ENCODE measurements around the gene MED4. TPM values are rescaled to one million over a fixed set of nuclear protein-coding genes. Genes with fewer than 3 reads are reported as not detected.

The MED4 gene
- total and polyA plus RNA-seq, 2 experiments from 2014 or later = 31.9 to 66.1 TPM

DNA sequence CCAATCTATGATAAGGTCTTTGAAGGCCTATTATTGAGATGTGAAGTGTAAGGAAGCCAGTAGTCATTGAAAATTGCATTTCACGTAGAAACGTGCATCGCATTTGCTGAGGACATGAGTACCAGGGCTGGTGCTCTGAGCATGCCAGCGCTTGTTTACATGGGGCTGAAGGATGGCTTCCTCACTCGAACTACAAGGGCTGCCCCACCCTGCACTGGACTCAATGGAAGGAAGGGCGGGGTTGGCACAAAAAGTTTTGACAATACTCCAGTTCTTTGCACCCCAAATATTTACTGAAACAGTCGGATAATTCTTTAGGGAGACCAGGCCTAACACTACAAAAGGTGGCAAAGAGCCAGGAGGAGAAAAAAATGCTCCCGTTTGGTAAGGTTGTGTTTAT is 28.9 kb upstream of the MED4 start:
- Histone ChIP-seq H3K4me2 (ENCODE audit: unreplicated experiment) (no peak overlapping the region), H3K36me3 (ENCODE audit: low read depth) (no peaks in the 10 kb centered on the region), H3K9ac (no peak overlapping the region), H3K9me3 (ENCODE audit: low read depth) (no peaks in the 10 kb centered on the region), H3K9me2 (ENCODE audit: insufficient read depth) (no peaks in the 10 kb centered on the region), H3K27ac (no peak overlapping the region), H3K4me3 (no peak overlapping the region), H3K79me2 (ENCODE audit: insufficient read depth) (no peaks in the 10 kb centered on the region), H2AFZ (no peak overlapping the region), H3K27me3 (replicated peaks; ENCODE audit: insufficient read depth) (no peaks in the 10 kb centered on the region), H3K4me1 (ENCODE audit: insufficient read depth) (peaks cover 11% of the 10 kb centered on the region; the same call in 1 of the 2 replicates), H4K20me1 (ENCODE audit: insufficient read depth) (no peaks in the 10 kb centered on the region), H3F3A (ENCODE audit: insufficient read depth) (peaks cover 6% of the 10 kb centered on the region; the same call in 1 of the 2 replicates)
- 73 to 78% methylated on average over 8 of the region's 8 CpGs for WGBS, 2 experiments (ENCODE audit: low coverage in 1 of 2, low lambda C conversion rate in 2 of 2, missing lambda C conversion rate in 2 of 2)
- in situ Hi-C loops (cut with MboI) = loop anchor here (10.0 kb wide), 1 partner anchor 461 kb away; no protein-coding TSS in a partner anchor
- DNase-seq = no peak
- TF ChIP-seq EZH2 (IDR thresholded peaks at IDR 0.05; ENCODE audit: insufficient read depth, poor library complexity, severe bottlenecking) = no peak
- no peak for TF ChIP-seq EZH2phosphoT487 (IDR thresholded peaks at IDR 0.05; ENCODE audit: insufficient read depth, low read depth)

DNA sequence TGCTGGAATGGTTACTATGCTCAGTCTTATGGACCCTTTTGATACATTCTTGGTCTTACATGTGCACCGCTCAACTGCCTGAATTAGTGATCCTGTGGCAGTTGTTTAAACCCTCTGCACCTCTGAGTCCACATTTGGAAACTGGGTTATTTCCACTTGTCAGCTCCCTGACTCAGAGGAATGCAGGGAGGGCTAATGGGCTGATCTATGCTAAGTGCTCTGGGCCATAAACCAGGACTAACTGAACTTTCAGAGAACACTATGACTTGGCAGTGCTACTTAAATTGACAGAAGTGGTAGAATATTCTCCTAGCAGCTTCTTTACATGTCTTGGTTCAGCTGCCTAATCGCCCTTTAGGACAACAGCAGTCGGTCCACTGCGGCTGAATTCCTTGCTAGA is 26.8 kb upstream of the MED4 start:
- in situ Hi-C loops (cut with MboI) = loop anchor here (10.0 kb wide), 1 partner anchor 463 kb away; no protein-coding TSS in a partner anchor
- WGBS, 2 experiments (ENCODE audit: low coverage in 1 of 2, low lambda C conversion rate in 2 of 2, missing lambda C conversion rate in 2 of 2) = 89 to 95% methylated on average over 4 of the region's 4 CpGs

DNA sequence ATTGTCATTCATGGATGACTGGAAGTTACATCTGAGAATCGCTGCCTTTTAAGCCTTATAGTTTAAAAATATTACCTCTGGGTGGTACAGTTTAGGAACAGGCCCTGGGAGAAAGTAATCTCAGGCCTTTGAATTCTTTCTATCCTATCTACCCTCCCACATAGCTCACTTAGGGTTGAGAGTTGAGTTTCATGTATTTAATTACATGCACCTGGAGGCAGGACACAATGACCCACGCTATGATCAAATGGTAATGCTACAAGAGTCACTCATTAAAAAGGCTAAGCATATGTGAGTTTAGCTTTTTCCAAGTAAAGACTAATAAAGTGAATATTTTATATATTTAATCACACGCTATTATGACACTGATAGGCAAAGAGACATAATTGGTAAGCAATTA is 25.3 kb upstream of the MED4 start:
- Histone ChIP-seq H3K36me3 (ENCODE audit: low read depth) (no peaks in the 10 kb centered on the region), H3K27me3 (replicated peaks; ENCODE audit: insufficient read depth) (no peaks in the 10 kb centered on the region), H3F3A (ENCODE audit: insufficient read depth) (no peaks in the 10 kb centered on the region), H3K79me2 (ENCODE audit: insufficient read depth) (no peaks in the 10 kb centered on the region), H4K20me1 (ENCODE audit: insufficient read depth) (no peaks in the 10 kb centered on the region), H3K9me3 (ENCODE audit: low read depth) (no peaks in the 10 kb centered on the region), H3K9ac (no peak overlapping the region), H2AFZ (no peak overlapping the region), H3K4me2 (ENCODE audit: unreplicated experiment) (no peak overlapping the region), H3K4me3 (no peak overlapping the region), H3K4me1 (ENCODE audit: insufficient read depth) (no peaks in the 10 kb centered on the region), H3K27ac (no peak overlapping the region), H3K9me2 (ENCODE audit: insufficient read depth) (no peaks in the 10 kb centered on the region)
- TF ChIP-seq EZH2phosphoT487 (IDR thresholded peaks at IDR 0.05; ENCODE audit: insufficient read depth, low read depth) (no peak), EZH2 (IDR thresholded peaks at IDR 0.05; ENCODE audit: insufficient read depth, poor library complexity, severe bottlenecking) (no peak)
- in situ Hi-C loops (cut with MboI) = loop anchor here (10.0 kb wide), 1 partner anchor 465 kb away; no protein-coding TSS in a partner anchor
- 49 to 53% methylated on average over 3 of the region's 3 CpGs for WGBS, 2 experiments (ENCODE audit: low coverage in 1 of 2, low lambda C conversion rate in 2 of 2, missing lambda C conversion rate in 2 of 2)
- DNase-seq = no peak

More for the DNA sequence above, 26.8 kb upstream of the MED4 start:
- Histone ChIP-seq H4K20me1 (ENCODE audit: insufficient read depth) (no peaks in the 10 kb centered on the region), H3K79me2 (ENCODE audit: insufficient read depth) (no peaks in the 10 kb centered on the region), H3K27me3 (replicated peaks; ENCODE audit: insufficient read depth) (no peaks in the 10 kb centered on the region), H3K27ac (no peak overlapping the region), H3F3A (ENCODE audit: insufficient read depth) (peaks cover 6% of the 10 kb centered on the region; the same call in 1 of the 2 replicates), H3K9me3 (ENCODE audit: low read depth) (no peaks in the 10 kb centered on the region), H3K4me3 (no peak overlapping the region), H3K9me2 (ENCODE audit: insufficient read depth) (no peaks in the 10 kb centered on the region), H2AFZ (no peak overlapping the region), H3K9ac (no peak overlapping the region), H3K36me3 (ENCODE audit: low read depth) (no peaks in the 10 kb centered on the region), H3K4me2 (ENCODE audit: unreplicated experiment) (no peak overlapping the region), H3K4me1 (ENCODE audit: insufficient read depth) (peaks cover 7% of the 10 kb centered on the region; the same call in 1 of the 2 replicates)
- TF ChIP-seq EZH2phosphoT487 (IDR thresholded peaks at IDR 0.05; ENCODE audit: insufficient read depth, low read depth) (no peak), EZH2 (IDR thresholded peaks at IDR 0.05; ENCODE audit: insufficient read depth, poor library complexity, severe bottlenecking) (no peak)
- peak; percentile 12 for DNase-seq

DNA sequence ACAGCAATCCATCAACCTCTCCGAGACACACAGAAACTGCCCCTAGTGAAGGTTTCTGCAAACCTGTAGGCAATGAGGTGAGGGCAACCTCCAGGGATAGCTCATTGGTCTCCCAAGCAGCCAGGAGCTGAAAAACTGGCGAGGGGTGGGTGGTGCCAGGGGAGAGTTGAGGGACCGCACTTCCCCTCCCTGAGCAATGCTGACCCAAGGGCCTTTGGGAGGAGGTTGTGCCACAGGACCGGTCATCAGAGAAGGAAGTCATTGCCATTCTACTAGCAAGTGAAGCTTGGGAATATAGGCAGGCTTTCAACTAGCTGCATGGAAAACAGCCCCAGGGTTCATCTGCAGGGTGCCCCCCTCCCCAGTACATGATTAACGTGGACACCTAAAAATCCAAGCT is 23.1 kb upstream of the MED4 start:
- no peaks in the 10 kb centered on the region for H3K79me2 ChIP-seq (ENCODE audit: insufficient read depth)
- no peak overlapping the region for H3K4me3 ChIP-seq
- in situ Hi-C loops (cut with MboI) = no loop called here
- H3K9me3 ChIP-seq (ENCODE audit: low read depth) = no peaks in the 10 kb centered on the region
- H3K4me2 ChIP-seq (ENCODE audit: unreplicated experiment) = no peak overlapping the region
- peaks cover 7% of the 10 kb centered on the region; the same call in 1 of the 2 replicates for H3K4me1 ChIP-seq (ENCODE audit: insufficient read depth)
- H3F3A ChIP-seq (ENCODE audit: insufficient read depth) = no peaks in the 10 kb centered on the region
- no peaks in the 10 kb centered on the region for H3K36me3 ChIP-seq (ENCODE audit: low read depth)
- H3K27ac ChIP-seq = no peak overlapping the region
- H2AFZ ChIP-seq = no peak overlapping the region
- H3K9me2 ChIP-seq (ENCODE audit: insufficient read depth) = no peaks in the 10 kb centered on the region
- DNase-seq = no peak
- H3K27me3 ChIP-seq (replicated peaks; ENCODE audit: insufficient read depth) = no peaks in the 10 kb centered on the region
- H3K9ac ChIP-seq = no peak overlapping the region
- TF ChIP-seq EZH2 (IDR thresholded peaks at IDR 0.05; ENCODE audit: insufficient read depth, poor library complexity, severe bottlenecking) = no peak
- TF ChIP-seq EZH2phosphoT487 (IDR thresholded peaks at IDR 0.05; ENCODE audit: insufficient read depth, low read depth) = no peak
- H4K20me1 ChIP-seq (ENCODE audit: insufficient read depth) = no peaks in the 10 kb centered on the region
- 38 to 47% methylated on average over 5 of the region's 5 CpGs for WGBS, 2 experiments (ENCODE audit: low coverage in 1 of 2, low lambda C conversion rate in 2 of 2, missing lambda C conversion rate in 2 of 2)

All from GM23248 (cell line).